Stimulated activated CD8-positive, alpha-beta memory T cell treated with anti-CD3 and anti-CD28 coated beads, Interleukin-7, amount 100 ng/mL, for 48 hours (primary cell): ENCODE measurements around the gene MDK.
"Not testable (repeated sequence)": the region's sequence is repeated elsewhere in the genome, so short reads cannot be mapped to it uniquely, and the experiment has no call there.

Source experiments
- DNase-seq, 2 donors: peaks; one replicate each; pipeline ENCODE4 v3.0.0-alpha.2; 2020; ENCODE audit warnings: low read depth in 1 of 2; ENCODE audit errors: extremely low read depth in 1 of 2

Gene MDK

GRCh38 chr11:46367244-46367915, 14.1 kb upstream of the MDK start:
- DNase-seq = no peak

- no peak for DNase-seq
These were observed 13.6 kb upstream of the MDK start for GRCh38 chr11:46367916-46368267.

- no peak for DNase-seq
These were observed 11.9 kb upstream of the MDK start for GRCh38 chr11:46369458-46370152.

DNA sequence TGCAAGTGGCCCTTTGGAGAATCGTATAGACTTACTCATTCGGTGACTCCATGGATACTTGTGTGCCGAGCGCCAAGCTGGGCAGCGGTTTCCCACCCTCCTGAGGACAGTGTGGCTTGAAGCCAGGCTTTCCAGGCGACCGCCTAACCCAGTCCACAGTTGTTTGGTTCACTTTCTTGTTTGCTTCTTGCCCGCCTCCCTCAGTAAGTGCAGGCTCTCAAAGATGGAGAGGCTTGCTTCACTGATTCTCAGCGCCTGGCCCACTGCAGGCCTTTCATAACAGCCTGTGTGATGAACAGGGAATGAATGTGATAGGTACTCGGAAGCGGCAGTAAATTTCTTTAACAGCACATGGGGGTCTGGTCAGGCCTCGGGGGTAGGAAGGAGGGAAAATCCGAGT, 11.2 kb upstream of the MDK start:
- DNase-seq = no peak

- not testable (repeated sequence) for DNase-seq
These were observed 10.2 kb upstream of the MDK start for GRCh38 chr11:46371262-46371661.

DNA sequence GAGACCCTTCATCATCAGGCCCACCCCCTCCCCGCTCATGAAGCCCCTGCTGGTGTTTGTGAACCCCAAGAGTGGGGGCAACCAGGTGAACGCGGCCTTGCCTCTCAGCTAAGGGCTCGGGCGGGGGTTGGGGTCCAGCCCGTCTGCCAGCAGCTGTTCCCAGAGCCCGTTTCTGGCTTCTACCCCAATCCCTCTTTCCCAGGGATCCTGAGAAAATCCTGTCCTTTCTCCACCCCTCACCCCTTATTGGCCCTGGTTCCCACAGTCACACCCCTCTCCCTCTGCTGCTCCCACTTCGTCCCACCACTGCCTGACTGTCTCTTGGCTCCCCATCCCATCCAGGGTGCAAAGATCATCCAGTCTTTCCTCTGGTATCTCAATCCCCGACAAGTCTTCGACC, 9.4 kb upstream of the MDK start:
- DNase-seq = no peak

DNA sequence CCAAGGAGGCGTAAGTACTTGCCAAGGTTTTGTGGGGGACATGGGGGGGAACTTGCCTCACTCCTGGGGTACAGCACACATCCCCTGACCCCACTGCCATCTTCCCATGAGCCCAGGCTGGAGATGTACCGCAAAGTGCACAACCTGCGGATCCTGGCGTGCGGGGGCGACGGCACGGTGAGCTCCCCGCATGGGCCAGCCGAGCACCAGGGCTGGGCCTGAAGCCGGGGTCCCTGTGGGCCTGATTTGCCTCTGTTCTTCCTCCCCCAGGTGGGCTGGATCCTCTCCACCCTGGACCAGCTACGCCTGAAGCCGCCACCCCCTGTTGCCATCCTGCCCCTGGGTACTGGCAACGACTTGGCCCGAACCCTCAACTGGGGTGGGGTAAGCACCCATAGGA, 9.0 kb upstream of the MDK start:
- DNase-seq = not testable (repeated sequence)

- no peak for DNase-seq
These were observed 7.4 kb upstream of the MDK start for GRCh38 chr11:46373787-46374740.

DNA sequence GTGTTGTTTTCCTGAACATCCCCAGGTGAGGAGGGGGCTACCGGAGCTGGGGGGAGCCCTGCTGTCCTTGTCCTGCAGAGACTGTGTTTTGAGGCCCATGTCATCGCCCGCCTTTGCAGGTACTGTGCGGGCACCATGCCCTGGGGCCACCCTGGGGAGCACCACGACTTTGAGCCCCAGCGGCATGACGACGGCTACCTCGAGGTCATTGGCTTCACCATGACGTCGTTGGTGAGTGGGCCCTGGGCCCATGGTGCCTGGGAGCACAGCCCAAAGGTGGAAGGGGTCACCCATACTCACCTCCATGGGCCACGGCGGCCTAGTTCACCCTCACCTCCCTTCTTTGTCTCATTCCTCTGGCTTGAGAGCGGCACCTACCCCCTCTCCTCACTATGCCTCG, 6.7 kb upstream of the MDK start:
- DNase-seq = no peak

- no peak for DNase-seq
These were observed 5.9 kb upstream of the MDK start for GRCh38 chr11:46375392-46376101.

- no peak for DNase-seq
These were observed 5.0 kb upstream of the MDK start for GRCh38 chr11:46376258-46377050.

GRCh38 chr11:46377290-46377689, 4.2 kb upstream of the MDK start:
- DNase-seq = no peak

GRCh38 chr11:46377831-46378230, 3.6 kb upstream of the MDK start:
- DNase-seq = no peak

GRCh38 chr11:46378296-46378695, 3.2 kb upstream of the MDK start:
- no peak for DNase-seq

- DNase-seq = no peak
These were observed 2.5 kb upstream of the MDK start for GRCh38 chr11:46378811-46379481.

- not testable (repeated sequence) for DNase-seq
These were observed 1.8 kb upstream of the MDK start for GRCh38 chr11:46379482-46380293.

DNA sequence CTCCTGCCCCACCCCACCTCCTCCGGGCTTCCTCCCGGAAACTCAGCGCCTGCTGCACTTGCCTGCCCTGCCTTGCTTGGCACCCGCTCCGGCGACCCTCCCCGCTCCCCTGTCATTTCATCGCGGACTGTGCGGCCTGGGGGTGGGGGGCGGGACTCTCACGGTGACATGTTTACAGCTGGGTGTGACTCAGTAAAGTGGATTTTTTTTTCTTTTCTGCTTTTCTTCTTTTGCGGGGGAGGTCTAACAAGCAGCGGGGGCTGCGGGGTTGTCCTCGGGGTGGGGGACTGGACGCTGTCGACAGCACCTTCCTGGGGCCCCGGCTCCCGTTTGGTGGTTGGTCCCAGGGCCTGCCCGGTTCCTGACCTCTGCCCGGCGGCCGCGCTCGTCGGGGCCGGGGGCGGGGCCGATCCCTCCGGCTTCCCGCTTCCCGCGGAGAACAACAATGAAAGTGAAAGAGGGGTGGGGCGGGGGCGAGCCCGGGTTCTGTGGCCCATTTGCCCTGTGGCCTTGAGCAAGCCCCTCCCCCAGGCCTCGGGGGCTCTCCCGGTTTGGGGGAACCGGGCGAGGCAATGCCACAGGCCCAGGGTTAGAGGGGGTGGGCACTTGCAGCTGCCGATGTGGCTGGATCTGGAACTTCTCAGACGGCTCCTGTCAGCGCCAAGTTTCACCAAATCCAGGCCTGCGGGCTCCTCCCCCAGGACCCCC, 975 bp upstream of the MDK start:
- peak in 1 of 2 donors; percentile 53 for DNase-seq
